CD14-positive monocyte (primary cell): ENCODE results near the gene CACNA2D2. TPM values are rescaled to one million over a fixed set of nuclear protein-coding genes. Genes with fewer than 3 reads are reported as not detected.

Experiments used
- DNase-seq, 3 donors: peaks; one replicate each; pipeline ENCODE4 v3.0.0-alpha.2; 2011 to 2022
- H2AFZ ChIP-seq: 2 replicates; pipeline ENCODE4 v1.6.0; 2012; ENCODE audit warnings: mild to moderate bottlenecking, low read depth, low read length, inconsistent platforms; ENCODE audit not compliant: insufficient read depth, poor library complexity, severe bottlenecking
- H3K27ac ChIP-seq, 2 donors: 1 replicate in 1 of 2; 2 replicates in 1 of 2; pipeline ENCODE4 v1.5.1; 2012 to 2013; ENCODE audit warnings: low read length in 2 of 2, control low read depth in 1 of 2, inconsistent platforms in 1 of 2, low read depth in 1 of 2, mild to moderate bottlenecking in 1 of 2
- H3K27me3 ChIP-seq, 2 donors: one replicate each; pipeline versions ENCODE4 v1.6.0 to v1.6.1; 2011 to 2013; ENCODE audit warnings: low read length in 2 of 2; ENCODE audit not compliant: control insufficient read depth in 2 of 2, insufficient read depth in 2 of 2
- H3K36me3 ChIP-seq, 2 donors: replicated peaks in 1 of 2; 1 replicate in 1 of 2; 2 replicates in 1 of 2; pipeline versions ENCODE4 v1.5.1 to v1.6.1; 2012 to 2013; ENCODE audit warnings: low read length in 2 of 2, control low read depth in 1 of 2, inconsistent platforms in 1 of 2, mild to moderate bottlenecking in 1 of 2; ENCODE audit not compliant: insufficient read depth in 2 of 2, control insufficient read depth in 1 of 2
- H3K4me1 ChIP-seq, 2 donors: 1 replicate in 1 of 2; 2 replicates in 1 of 2; pipeline versions ENCODE4 v1.5.1 to v1.6.1; 2012 to 2013; ENCODE audit warnings: low read length in 2 of 2, control low read depth in 1 of 2, inconsistent platforms in 1 of 2, mild to moderate bottlenecking in 1 of 2, moderate library complexity in 1 of 2; ENCODE audit not compliant: insufficient read depth in 2 of 2, control insufficient read depth in 1 of 2
- H3K4me2 ChIP-seq: replicated peaks from 2 replicates; pipeline ENCODE3; 2012; ENCODE audit warnings: low read length, moderate library complexity, mild to moderate bottlenecking; ENCODE audit not compliant: poor library complexity, severe bottlenecking; ENCODE audit errors: extremely low read depth
- H3K4me3 ChIP-seq, 3 experiments: fragments of 200-600 bp in 1 of 3; sonication (generic) in 1 of 3; replicated peaks in 1 of 3; 1 replicate in 2 of 3; 2 replicates in 1 of 3; pipeline ENCODE4 v1.5.1; 2011 to 2013; ENCODE audit warnings: low read length in 3 of 3, mild to moderate bottlenecking in 3 of 3, control low read depth in 2 of 3, low read depth in 2 of 3, inconsistent platforms in 1 of 3, moderate library complexity in 1 of 3
- H3K79me2 ChIP-seq: 2 replicates; pipeline ENCODE4 v1.6.0; 2012; ENCODE audit warnings: mild to moderate bottlenecking, control low read depth, inconsistent platforms, low read length, moderate library complexity; ENCODE audit not compliant: insufficient read depth
- H3K9ac ChIP-seq: 2 replicates; pipeline ENCODE4 v1.6.0; 2017; ENCODE audit warnings: low read length, mild to moderate bottlenecking; ENCODE audit not compliant: insufficient read depth, poor library complexity, severe bottlenecking
- H3K9me3 ChIP-seq, 2 donors: replicated peaks in 1 of 2; 1 replicate in 1 of 2; 2 replicates in 1 of 2; pipeline versions ENCODE4 v1.5.1 to v1.6.1; 2012 to 2013; ENCODE audit warnings: low read length in 2 of 2, control low read depth in 1 of 2; ENCODE audit not compliant: control insufficient read depth in 1 of 2, insufficient read depth in 1 of 2
- H4K20me1 ChIP-seq: 2 replicates; pipeline ENCODE4 v1.6.0; 2012; ENCODE audit warnings: mild to moderate bottlenecking, low read length, control low read depth, moderate library complexity; ENCODE audit not compliant: insufficient read depth
- H3K27ac Mint-ChIP-seq, 7 donors: one replicate each; pipeline ENCODE4 v1.8.0; 2020; ENCODE audit warnings: mild to moderate bottlenecking in 7 of 7, mixed read lengths in 7 of 7, moderate library complexity in 6 of 7, inconsistent platforms in 2 of 7
- H3K27me3 Mint-ChIP-seq, 3 donors: one replicate each; pipeline ENCODE4 v1.8.0; 2021 to 2022; ENCODE audit warnings: low read depth in 3 of 3, mild to moderate bottlenecking in 3 of 3, mixed read lengths in 3 of 3, moderate library complexity in 3 of 3, inconsistent platforms in 1 of 3
- H3K36me3 Mint-ChIP-seq, 2 donors: one replicate each; pipeline ENCODE4 v1.8.0; 2020; ENCODE audit warnings: mixed read lengths in 2 of 2, inconsistent platforms in 1 of 2, mild to moderate bottlenecking in 1 of 2
- H3K4me1 Mint-ChIP-seq: one replicate; pipeline ENCODE4 v1.8.0; 2020; ENCODE audit warnings: mild to moderate bottlenecking, mixed read lengths
- H3K4me3 Mint-ChIP-seq, 2 donors: one replicate each; pipeline ENCODE4 v1.8.0; 2020; ENCODE audit warnings: mild to moderate bottlenecking in 2 of 2, mixed read lengths in 2 of 2, moderate library complexity in 1 of 2
- H3K9me3 Mint-ChIP-seq, 7 donors: one replicate each; pipeline ENCODE4 v1.8.0; 2020 to 2022; ENCODE audit warnings: mixed read lengths in 7 of 7, mild to moderate bottlenecking in 6 of 7, moderate library complexity in 6 of 7, inconsistent platforms in 2 of 7
- WGBS: methylation state at CpG from one replicate; pipeline ENCODE4 v1.1.5; 2013; ENCODE audit warnings: missing lambda C conversion rate; ENCODE audit not compliant: insufficient coverage; 5-methylcytosine and 5-hydroxymethylcytosine counted together
- intact Hi-C, 2 donors: fragments of 100-400 bp; cut with micrococcal nuclease; formaldehyde crosslinking; loops; one replicate each; pipeline versions ENCODE4 v1.15.0 to v1.15.1; 2023
- polyA plus RNA-seq, 3 donors: library from polyadenylated mRNA; depleted of rRNA in 1 of 3; unstranded in 2 of 3; stranded (reverse) in 1 of 3; fragments of 300-500 nt in 2 of 3; fragments of >200 nt in 1 of 3; fragmentation: Illumina TruSeq in 2 of 3; gene quantifications; 1 replicate in 2 of 3; 2 replicates in 1 of 3; pipeline ENCODE4 v1.2.3, GENCODE V29; 2012 to 2021
- TF ChIP-seq, protein P1 (sequence below): fragments of 200-600 bp; IDR thresholded peaks from one replicate; pipeline ENCODE4 v1.8.0; 2022; ENCODE audit warnings: antibody characterized with exemption, mild to moderate bottlenecking

Gene CACNA2D2
- polyA plus RNA-seq, 3 donors, result 0.09 to 0.16 TPM; not detected in 1

DNA sequence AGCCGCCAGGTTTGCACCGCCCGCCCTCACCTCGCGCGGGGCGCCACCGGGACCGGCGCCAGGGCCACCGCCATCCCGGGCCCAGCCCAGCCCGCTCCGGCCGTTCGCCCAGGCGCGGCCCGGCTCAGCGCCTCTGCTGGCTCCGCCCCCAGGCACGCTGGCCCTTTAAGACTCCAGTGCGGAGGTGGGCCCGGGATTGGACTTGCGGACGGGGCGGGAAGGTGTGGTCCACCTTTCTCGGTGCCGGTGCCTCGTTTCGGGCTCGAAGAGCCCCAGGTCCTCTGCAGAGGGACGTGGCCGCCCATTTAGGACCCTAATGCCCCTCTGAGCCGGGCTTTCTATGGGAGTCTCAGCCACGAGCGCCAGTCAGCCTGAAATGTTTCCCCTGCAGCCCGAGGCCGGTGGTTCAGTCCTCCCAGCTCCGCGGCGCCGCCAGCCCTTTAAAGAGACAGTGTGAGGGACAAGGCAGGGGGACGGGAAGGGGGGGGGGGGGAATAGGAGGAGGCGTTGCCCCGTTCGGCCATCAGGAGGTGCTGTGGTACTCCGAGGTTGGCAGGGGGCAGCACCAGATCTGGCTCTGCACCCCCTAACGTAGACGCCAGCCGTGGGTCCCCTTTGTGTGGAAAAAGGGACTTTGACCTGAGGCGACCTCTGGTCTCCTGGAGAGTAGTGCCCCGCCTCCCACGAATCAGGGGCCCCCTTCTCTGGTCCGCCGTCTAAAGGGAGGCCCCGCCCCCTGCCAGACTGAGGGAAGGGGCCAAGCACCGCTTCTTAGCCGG lies 181.9 kb downstream of the CACNA2D2 start:
- Mint-ChIP-seq H3K4me3 (peak overlapping the region; percentile 86 to 91), H3K36me3 (peaks cover 16 to 36% of the 10 kb centered on the region in 2 donors), H3K9me3 (no peaks in the 10 kb centered on the region), H3K27me3 (peaks cover 0 to 4% (median 2%) of the 10 kb centered on the region in 3 donors), H3K27ac (peak overlapping the region; percentile 85 to 99 (median 97)), H3K4me1 (peaks cover 83% of the 10 kb centered on the region)
- Histone ChIP-seq H3K27me3 (no peaks in the 10 kb centered on the region), H3K9ac (peak overlapping the region; percentile 90), H3K27ac (peak overlapping the region; percentile 77 to 97), H3K36me3 (peaks cover 0 to 22% of the 10 kb centered on the region in 2 donors), H3K9me3 (no peaks in the 10 kb centered on the region), H4K20me1 (peaks cover 4% of the 10 kb centered on the region), H3K79me2 (peaks cover 32% of the 10 kb centered on the region), H3K4me3 (peak overlapping the region; percentile 60 to 90 (median 77)), H3K4me2 (peak overlapping the region; percentile 87), H2AFZ (peak overlapping the region; percentile 86), H3K4me1 (peaks cover 83 to 94% of the 10 kb centered on the region in 2 donors)
- TF ChIP-seq, protein P1, sequence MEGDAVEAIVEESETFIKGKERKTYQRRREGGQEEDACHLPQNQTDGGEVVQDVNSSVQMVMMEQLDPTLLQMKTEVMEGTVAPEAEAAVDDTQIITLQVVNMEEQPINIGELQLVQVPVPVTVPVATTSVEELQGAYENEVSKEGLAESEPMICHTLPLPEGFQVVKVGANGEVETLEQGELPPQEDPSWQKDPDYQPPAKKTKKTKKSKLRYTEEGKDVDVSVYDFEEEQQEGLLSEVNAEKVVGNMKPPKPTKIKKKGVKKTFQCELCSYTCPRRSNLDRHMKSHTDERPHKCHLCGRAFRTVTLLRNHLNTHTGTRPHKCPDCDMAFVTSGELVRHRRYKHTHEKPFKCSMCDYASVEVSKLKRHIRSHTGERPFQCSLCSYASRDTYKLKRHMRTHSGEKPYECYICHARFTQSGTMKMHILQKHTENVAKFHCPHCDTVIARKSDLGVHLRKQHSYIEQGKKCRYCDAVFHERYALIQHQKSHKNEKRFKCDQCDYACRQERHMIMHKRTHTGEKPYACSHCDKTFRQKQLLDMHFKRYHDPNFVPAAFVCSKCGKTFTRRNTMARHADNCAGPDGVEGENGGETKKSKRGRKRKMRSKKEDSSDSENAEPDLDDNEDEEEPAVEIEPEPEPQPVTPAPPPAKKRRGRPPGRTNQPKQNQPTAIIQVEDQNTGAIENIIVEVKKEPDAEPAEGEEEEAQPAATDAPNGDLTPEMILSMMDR, result peak; percentile 58
- DNase-seq, result peak; percentile 72 to 74 (median 72)
- WGBS, result under 1% methylated on average over 52 of the region's 59 CpGs
- intact Hi-C loops, result loop anchor here (2.0 kb wide), 1 partner anchor 23 kb away; the partner anchor contains the start of genes HYAL3 (in 2 of the 2) and NAA80 (in 2 of the 2)

DNA sequence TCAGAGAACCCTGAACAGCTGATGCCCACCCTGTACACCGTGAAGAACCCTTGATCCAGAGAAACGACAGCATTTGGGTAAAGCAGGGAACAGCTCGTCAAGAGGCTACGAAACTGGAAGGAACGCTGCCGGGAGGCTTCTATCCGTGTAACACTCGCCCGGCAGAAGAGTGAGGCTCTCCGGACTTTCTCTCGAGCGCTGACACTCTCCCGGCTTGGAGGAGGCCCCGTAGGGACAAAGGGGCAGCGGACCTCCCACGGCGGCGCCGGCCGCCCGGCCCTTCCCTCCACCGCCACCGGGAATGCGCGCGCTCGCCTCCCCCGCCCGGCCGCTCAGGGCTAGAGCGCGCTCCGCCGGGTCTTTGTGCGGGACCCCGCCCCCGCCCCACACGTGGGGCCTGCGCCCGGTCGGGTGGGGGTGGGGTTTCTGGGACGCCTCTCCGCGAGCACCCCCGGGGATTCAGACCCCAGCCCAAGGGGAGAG lies 182.5 kb downstream of the CACNA2D2 start:
- peaks cover 0 to 23% of the 10 kb centered on the region in 2 donors for H3K36me3 ChIP-seq
- TF ChIP-seq, protein P1, result no peak
- intact Hi-C loops, result loop anchor here (2.0 kb wide), 1 partner anchor 22 kb away; the partner anchor contains the start of genes HYAL3 (in 2 of the 2) and NAA80 (in 2 of the 2)
- H3K4me2 ChIP-seq, result peak overlapping the region; percentile 87
- Mint-ChIP-seq H3K36me3 (peaks cover 18 to 36% of the 10 kb centered on the region in 2 donors), H3K4me3 (peak overlapping the region; percentile 86 to 94), H3K4me1 (peaks cover 82% of the 10 kb centered on the region), H3K27me3 (peaks cover 0 to 4% (median 2%) of the 10 kb centered on the region in 3 donors), H3K9me3 (no peaks in the 10 kb centered on the region), H3K27ac (peak overlapping the region; percentile 38 to 95 (median 88))
- peak overlapping the region; percentile 86 for H2AFZ ChIP-seq
- DNase-seq, result peak in 2 of 3 donors; percentile 32 to 36
- H3K9me3 ChIP-seq, result no peaks in the 10 kb centered on the region
- peaks cover 26% of the 10 kb centered on the region for H3K79me2 ChIP-seq
- H4K20me1 ChIP-seq, result peaks cover 4% of the 10 kb centered on the region
- H3K9ac ChIP-seq, result peak overlapping the region; percentile 90
- no peaks in the 10 kb centered on the region for H3K27me3 ChIP-seq
- H3K27ac ChIP-seq, result peak overlapping the region; percentile 18 to 97
- peaks cover 80 to 89% of the 10 kb centered on the region in 2 donors for H3K4me1 ChIP-seq
- H3K4me3 ChIP-seq, result peak overlapping the region; percentile 60 to 90 (median 77)
- WGBS, result 0% methylated on average over 31 of the region's 45 CpGs
